SK-N-SH (cell line): ENCODE measurements around the gene MAPK6. TPM values are rescaled to one million over a fixed set of nuclear protein-coding genes. Genes with fewer than 3 reads are reported as not detected.
"Not testable (repeated sequence)": the region's sequence is repeated elsewhere in the genome, so short reads cannot be mapped to it uniquely, and the experiment has no call there.

Experiments
- CTCF ChIA-PET: fragments of 300-600, 350-600 bp; formaldehyde crosslinking; extraction: SDS; loops from one replicate; lab custom pipeline; 2021; lab: Yijun Ruan, JAX
- POLR2A ChIA-PET: fragments of 350-600 bp; sonication (Branson Sonifier 250); formaldehyde crosslinking; extraction: SDS; loops from one replicate; lab custom pipeline; 2020; ENCODE audit warnings: antibody characterized with exemption, inconsistent platforms; lab: Yijun Ruan, JAX
- DNase-seq: peaks from one replicate; pipeline ENCODE4 v3.0.0; 2012
- H2AFZ ChIP-seq: fragments of 200-600 bp; sonication (generic); 2 replicates; pipeline ENCODE4 v1.8.1; 2016; ENCODE audit warnings: antibody characterized with exemption, mild to moderate bottlenecking, low read depth
- H3F3A ChIP-seq: fragments of 200-600 bp; sonication (generic); replicated peaks from 2 replicates; pipeline ENCODE3; 2016; ENCODE audit warnings: antibody characterized with exemption, mild to moderate bottlenecking; ENCODE audit not compliant: insufficient read depth
- H3K27ac ChIP-seq, 2 experiments: fragments of 200-500 bp in 1 of 2; fragments of 200-600 bp in 1 of 2; sonication (Bioruptor generic) in 1 of 2; sonication (generic), shearing (Covaris generic) in 1 of 2; 2 replicates each; pipeline versions ENCODE4 v1.5.1 to v1.6.1; 2014 to 2016; ENCODE audit warnings: low read depth in 2 of 2, inconsistent platforms in 1 of 2, low read length in 1 of 2, mild to moderate bottlenecking in 1 of 2, mixed read lengths in 1 of 2
- H3K27me3 ChIP-seq: fragments of 200-600 bp; sonication (generic), shearing (Covaris generic); 2 replicates; pipeline ENCODE4 v1.6.1; 2016; ENCODE audit warnings: mixed run types; ENCODE audit not compliant: insufficient read depth
- H3K36me3 ChIP-seq, 2 experiments: fragments of 200-500 bp in 1 of 2; fragments of 200-600 bp in 1 of 2; sonication (Bioruptor generic) in 1 of 2; sonication (generic) in 1 of 2; replicated peaks in 1 of 2; 2 replicates each; pipeline versions ENCODE3 to v1.5.1; 2014 to 2016; ENCODE audit warnings: low read length in 1 of 2, mild to moderate bottlenecking in 1 of 2; ENCODE audit not compliant: insufficient read depth in 2 of 2, control insufficient read depth in 1 of 2
- H3K4me1 ChIP-seq, 2 experiments: fragments of 200-500 bp in 1 of 2; fragments of 200-600 bp in 1 of 2; sonication (Bioruptor generic) in 1 of 2; sonication (generic), shearing (Covaris generic) in 1 of 2; 2 replicates each; pipeline versions ENCODE4 v1.5.1 to v1.6.1; 2014 to 2016; ENCODE audit warnings: low read depth in 1 of 2, low read length in 1 of 2, mixed run types in 1 of 2; ENCODE audit not compliant: insufficient read depth in 2 of 2, control insufficient read depth in 1 of 2
- H3K4me2 ChIP-seq: fragments of 200-600 bp; sonication (generic), shearing (Covaris generic); 2 replicates; pipeline ENCODE4 v1.6.1; 2017; ENCODE audit warnings: mixed run types
- H3K4me3 ChIP-seq, 2 experiments: fragments of 200-500 bp in 1 of 2; fragments of 200-600 bp in 1 of 2; sonication (Bioruptor generic) in 1 of 2; sonication (generic), shearing (Covaris generic) in 1 of 2; 2 replicates each; pipeline versions ENCODE4 v1.5.1 to v1.8.1; 2014 to 2016; ENCODE audit warnings: low read depth in 2 of 2, inconsistent platforms in 1 of 2, low read length in 1 of 2, mild to moderate bottlenecking in 1 of 2, mixed read lengths in 1 of 2, moderate library complexity in 1 of 2
- H3K79me2 ChIP-seq: fragments of 200-600 bp; sonication (generic); 2 replicates; pipeline ENCODE4 v1.8.1; 2017; ENCODE audit warnings: mild to moderate bottlenecking; ENCODE audit not compliant: insufficient read depth
- H3K9ac ChIP-seq: fragments of 200-600 bp; sonication (generic); 2 replicates; pipeline ENCODE4 v1.6.1; 2017; ENCODE audit warnings: mixed run types
- H3K9me2 ChIP-seq: fragments of 200-600 bp; sonication (generic); 2 replicates; pipeline ENCODE4 v1.6.1; 2017; ENCODE audit warnings: mixed run types
- H3K9me3 ChIP-seq: fragments of 200-600 bp; sonication (generic); 2 replicates; pipeline ENCODE4 v1.6.1; 2017; ENCODE audit warnings: mixed run types, mild to moderate bottlenecking, moderate library complexity
- H4K20me1 ChIP-seq: fragments of 200-600 bp; sonication (generic); 2 replicates; pipeline ENCODE4 v1.6.1; 2017; ENCODE audit warnings: mild to moderate bottlenecking, mixed run types; ENCODE audit not compliant: insufficient read depth
- CHD2 ChIP-seq: fragments of 150-350 bp; IDR thresholded peaks from 2 replicates; pipeline ENCODE4 v1.6.1; 2018; ENCODE audit warnings: low read length; ENCODE audit not compliant: partially characterized antibody
- EP300 ChIP-seq, 2 experiments: IDR thresholded peaks; 2 replicates each; pipeline versions ENCODE4 v1.4.0 to v1.6.1; 2012; ENCODE audit warnings: borderline replicate concordance in 1 of 2, low read depth in 1 of 2, low read length in 1 of 2
- EZH2phosphoT487 ChIP-seq: fragments of 200-600 bp; sonication (generic); IDR thresholded peaks from 2 replicates; pipeline ENCODE4 v1.6.1; 2017; ENCODE audit warnings: low read depth, mixed run types, mild to moderate bottlenecking, antibody characterized with exemption, moderate library complexity, borderline replicate concordance
- FOSL2 ChIP-seq: IDR thresholded peaks from 2 replicates; pipeline ENCODE4 v1.4.0; 2012; ENCODE audit warnings: low read depth, mild to moderate bottlenecking, moderate library complexity, borderline replicate concordance
- FOXJ3 ChIP-seq: sonication (generic); formaldehyde crosslinking; IDR thresholded peaks from 2 replicates; pipeline ENCODE4 v1.5.1; 2020; ENCODE audit warnings: mild to moderate bottlenecking, missing genetic modification reagents
- GABPA ChIP-seq: IDR thresholded peaks from 2 replicates; pipeline ENCODE4 v1.4.0; 2012; ENCODE audit warnings: low read depth, mild to moderate bottlenecking
- GATA2 ChIP-seq: sonication (generic); formaldehyde crosslinking; IDR thresholded peaks from 2 replicates; pipeline ENCODE4 v1.5.0; 2020; ENCODE audit warnings: mild to moderate bottlenecking, missing genetic modification reagents
- NFIC ChIP-seq: IDR thresholded peaks from 2 replicates; pipeline ENCODE4 v1.4.0; 2012; ENCODE audit warnings: borderline replicate concordance
- NRF1 ChIP-seq: IDR thresholded peaks from 2 replicates; pipeline ENCODE4 v1.6.1; 2012; ENCODE audit warnings: low read depth, mild to moderate bottlenecking, low read length
- POLR2AphosphoS5 ChIP-seq: IDR thresholded peaks from 2 replicates; pipeline ENCODE4 v1.6.1; 2012; ENCODE audit warnings: low read depth, low read length
- RAD21 ChIP-seq: IDR thresholded peaks from 2 replicates; pipeline ENCODE4 v1.6.1; 2012; ENCODE audit warnings: mild to moderate bottlenecking, low read length
- RFX5 ChIP-seq: IDR thresholded peaks from 2 replicates; pipeline ENCODE4 v1.6.1; 2012; ENCODE audit warnings: mild to moderate bottlenecking, improper control_type of control experiment, low read length
- RXRA ChIP-seq: IDR thresholded peaks from 2 replicates; pipeline ENCODE4 v1.4.0; 2012; ENCODE audit warnings: low read depth, mild to moderate bottlenecking, borderline replicate concordance
- SIN3A ChIP-seq: IDR thresholded peaks from 2 replicates; pipeline ENCODE4 v1.6.1; 2012; ENCODE audit warnings: low read depth, mild to moderate bottlenecking, low read length, moderate library complexity, borderline replicate concordance
- TAF1 ChIP-seq: IDR thresholded peaks from 2 replicates; pipeline ENCODE4 v1.6.1; 2012; ENCODE audit warnings: low read depth, mild to moderate bottlenecking, low read length, moderate library complexity, borderline replicate concordance
- TCF12 ChIP-seq: IDR thresholded peaks from 2 replicates; pipeline ENCODE4 v1.4.0; 2012
- TEAD4 ChIP-seq: IDR thresholded peaks from 2 replicates; pipeline ENCODE4 v1.4.0; 2012; ENCODE audit warnings: mild to moderate bottlenecking, borderline replicate concordance; ENCODE audit not compliant: insufficient read depth
- WGBS: methylation state at CpG from one replicate; pipeline ENCODE4 v1.1.6; 2017; ENCODE audit warnings: low lambda C conversion rate; 5-methylcytosine and 5-hydroxymethylcytosine counted together
- polyA plus RNA-seq, 3 experiments: library from polyadenylated mRNA; depleted of rRNA; stranded (reverse); fragments of >200 nt; gene quantifications; 2 replicates each; pipeline ENCODE4 v1.2.3, GENCODE V29; 2012
- TF ChIP-seq, protein P1 (sequence below): fragments of 200-600 bp; sonication (generic); IDR thresholded peaks from 2 replicates; pipeline ENCODE4 v1.6.1; 2017; ENCODE audit warnings: antibody characterized with exemption, mild to moderate bottlenecking, moderate library complexity
- TF ChIP-seq, protein P2 (sequence below): IDR thresholded peaks from 2 replicates; pipeline ENCODE4; 2012

Gene MAPK6
- polyA plus RNA-seq, 1 of the 3 experiments (the other 2 are of a cell fraction) = 16.9 TPM

DNA sequence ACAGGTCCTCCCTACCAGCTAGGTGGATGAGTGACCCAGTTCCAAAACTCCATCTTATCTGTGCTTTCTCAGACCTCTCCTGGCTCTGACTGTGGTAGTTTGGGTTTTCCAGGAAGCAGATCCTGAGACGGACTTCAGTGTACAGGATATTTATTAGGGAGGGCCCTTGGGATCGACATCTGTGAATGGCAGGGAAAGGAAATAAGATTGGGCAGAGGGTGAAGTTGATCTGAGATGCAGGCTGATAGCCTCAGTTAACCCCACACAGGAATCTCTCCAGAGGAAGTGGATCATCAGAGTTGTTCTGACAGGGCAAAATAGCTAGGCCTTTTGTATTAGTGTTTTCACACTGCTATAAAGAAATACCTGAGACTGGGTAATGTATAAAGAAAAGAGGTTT lies 16.7 kb upstream of the MAPK6 start:
- Histone ChIP-seq H3K4me2 (no peak overlapping the region), H3F3A (no peaks in the 10 kb centered on the region), H3K27me3 (no peaks in the 10 kb centered on the region), H2AFZ (no peak overlapping the region)
- TF ChIP-seq TEAD4 (no peak), GABPA (no peak), RXRA (no peak)
- TF ChIP-seq, protein P1, sequence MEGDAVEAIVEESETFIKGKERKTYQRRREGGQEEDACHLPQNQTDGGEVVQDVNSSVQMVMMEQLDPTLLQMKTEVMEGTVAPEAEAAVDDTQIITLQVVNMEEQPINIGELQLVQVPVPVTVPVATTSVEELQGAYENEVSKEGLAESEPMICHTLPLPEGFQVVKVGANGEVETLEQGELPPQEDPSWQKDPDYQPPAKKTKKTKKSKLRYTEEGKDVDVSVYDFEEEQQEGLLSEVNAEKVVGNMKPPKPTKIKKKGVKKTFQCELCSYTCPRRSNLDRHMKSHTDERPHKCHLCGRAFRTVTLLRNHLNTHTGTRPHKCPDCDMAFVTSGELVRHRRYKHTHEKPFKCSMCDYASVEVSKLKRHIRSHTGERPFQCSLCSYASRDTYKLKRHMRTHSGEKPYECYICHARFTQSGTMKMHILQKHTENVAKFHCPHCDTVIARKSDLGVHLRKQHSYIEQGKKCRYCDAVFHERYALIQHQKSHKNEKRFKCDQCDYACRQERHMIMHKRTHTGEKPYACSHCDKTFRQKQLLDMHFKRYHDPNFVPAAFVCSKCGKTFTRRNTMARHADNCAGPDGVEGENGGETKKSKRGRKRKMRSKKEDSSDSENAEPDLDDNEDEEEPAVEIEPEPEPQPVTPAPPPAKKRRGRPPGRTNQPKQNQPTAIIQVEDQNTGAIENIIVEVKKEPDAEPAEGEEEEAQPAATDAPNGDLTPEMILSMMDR = no peak
- TF ChIP-seq, all 33 proteins: peak for 0
- POLR2A ChIA-PET = no interaction called here
- CTCF ChIA-PET = no interaction called here
- no peak for DNase-seq
- no peaks in the 10 kb centered on the region for H4K20me1 ChIP-seq
- 76% methylated on average over 2 of the region's 2 CpGs for WGBS
- H3K9me3 ChIP-seq = no peaks in the 10 kb centered on the region
- H3K4me1 ChIP-seq = peaks cover 0 to 4% of the 10 kb centered on the region in 2 experiments; a peak in 2 of 4 replicates
- H3K4me3 ChIP-seq = no peak overlapping the region
- H3K36me3 ChIP-seq = no peaks in the 10 kb centered on the region
- no peaks in the 10 kb centered on the region for H3K9me2 ChIP-seq
- no peaks in the 10 kb centered on the region for H3K79me2 ChIP-seq
- no peak overlapping the region for H3K27ac ChIP-seq
- no peak overlapping the region for H3K9ac ChIP-seq

DNA sequence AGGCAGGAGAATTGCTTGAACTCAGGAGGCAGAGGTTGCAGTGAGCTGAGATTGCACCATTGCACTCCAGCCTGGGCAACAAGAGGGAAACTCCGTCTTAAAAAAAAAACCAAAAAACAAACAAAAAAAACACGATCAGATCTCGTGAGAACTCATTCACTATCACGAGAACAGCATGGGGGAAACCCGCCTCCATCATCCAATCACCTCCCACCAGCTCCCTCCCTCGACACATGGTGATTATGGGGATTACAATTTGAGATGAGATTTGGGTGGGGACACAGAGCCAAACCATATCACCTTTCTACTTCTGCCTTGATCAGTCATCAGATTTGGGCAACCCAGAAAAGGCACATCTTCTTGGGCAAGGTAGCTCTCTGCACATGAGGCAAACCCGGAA lies 15.9 kb upstream of the MAPK6 start:
- H3K4me3 ChIP-seq, H3K27me3 ChIP-seq, DNase-seq, H2AFZ ChIP-seq, H3K9me3 ChIP-seq, H3K79me2 ChIP-seq, H3K4me2 ChIP-seq, POLR2A ChIA-PET, H3K36me3 ChIP-seq, H3K4me1 ChIP-seq, H3K9ac ChIP-seq, H3F3A ChIP-seq, H3K9me2 ChIP-seq, H4K20me1 ChIP-seq, H3K27ac ChIP-seq: not testable (repeated sequence)
- CTCF ChIA-PET = interaction anchor here (1.9 kb wide), 1 partner anchor 136 kb away, joined by 4 read pairs; no protein-coding TSS in a partner anchor
- 87% methylated on average over 7 of the region's 7 CpGs for whole genome bisulfite sequencing

DNA sequence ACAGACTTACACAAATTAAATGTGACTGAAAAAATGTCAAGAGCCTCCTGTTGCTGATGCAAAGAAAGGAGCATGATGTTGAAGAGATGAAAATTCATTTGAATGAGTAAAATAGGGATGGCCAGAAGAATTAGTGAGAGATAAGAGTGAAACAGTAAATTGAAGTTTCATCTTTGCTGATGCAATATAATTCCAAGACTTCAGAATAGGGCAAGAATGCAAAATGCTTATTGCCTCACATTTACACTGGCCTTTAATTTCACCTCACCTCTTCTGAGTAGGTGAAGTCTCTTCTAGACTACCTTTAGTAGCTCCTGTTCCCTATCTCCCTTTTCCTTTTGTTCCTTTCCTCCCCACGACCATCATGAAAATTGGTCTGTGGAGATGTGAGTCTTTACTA lies 15.3 kb upstream of the MAPK6 start:
- peaks cover 0 to 4% of the 10 kb centered on the region in 2 experiments; a peak in 2 of 4 replicates for H3K4me1 ChIP-seq
- H3K27me3 ChIP-seq = no peaks in the 10 kb centered on the region
- no peaks in the 10 kb centered on the region for H3K9me2 ChIP-seq
- no peak for DNase-seq
- no peak for TF ChIP-seq NRF1
- TF ChIP-seq POLR2AphosphoS5 = no peak
- no peak for TF ChIP-seq EZH2phosphoT487
- no peak for TF ChIP-seq RAD21
- TF ChIP-seq FOSL2 = no peak
- no peak for TF ChIP-seq CHD2
- no peak for TF ChIP-seq RFX5
- no peak for TF ChIP-seq TAF1
- no peak for TF ChIP-seq GABPA
- no peak for TF ChIP-seq NFIC
- TF ChIP-seq FOXJ3 (CRISPR knock-in tag) = no peak
- TF ChIP-seq, protein P2, sequence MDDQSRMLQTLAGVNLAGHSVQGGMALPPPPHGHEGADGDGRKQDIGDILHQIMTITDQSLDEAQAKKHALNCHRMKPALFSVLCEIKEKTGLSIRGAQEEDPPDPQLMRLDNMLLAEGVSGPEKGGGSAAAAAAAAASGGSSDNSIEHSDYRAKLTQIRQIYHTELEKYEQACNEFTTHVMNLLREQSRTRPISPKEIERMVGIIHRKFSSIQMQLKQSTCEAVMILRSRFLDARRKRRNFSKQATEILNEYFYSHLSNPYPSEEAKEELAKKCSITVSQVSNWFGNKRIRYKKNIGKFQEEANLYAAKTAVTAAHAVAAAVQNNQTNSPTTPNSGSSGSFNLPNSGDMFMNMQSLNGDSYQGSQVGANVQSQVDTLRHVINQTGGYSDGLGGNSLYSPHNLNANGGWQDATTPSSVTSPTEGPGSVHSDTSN = no peak
- no peak for TF ChIP-seq EP300 (IDR thresholded peaks at IDR 0.05; ENCODE audit: borderline replicate concordance in 1 of 2, low read depth in 1 of 2, low read length in 1 of 2)
- no peak for TF ChIP-seq TCF12
- no peak for TF ChIP-seq TEAD4
- no peak for TF ChIP-seq GATA2
- no peak for TF ChIP-seq SIN3A
- TF ChIP-seq, all 33 proteins: peak for 0
- no peaks in the 10 kb centered on the region for H3K9me3 ChIP-seq
- H2AFZ ChIP-seq = no peak overlapping the region
- H3K4me3 ChIP-seq = no peak overlapping the region
- no peak overlapping the region for H3K9ac ChIP-seq
- ChIA-PET POLR2A (no interaction called here), CTCF (interaction anchor here (1.9 kb wide), 1 partner anchor 135 kb away, joined by 4 read pairs; no protein-coding TSS in a partner anchor)
- H3F3A ChIP-seq = no peaks in the 10 kb centered on the region
- no peaks in the 10 kb centered on the region for H4K20me1 ChIP-seq
- WGBS = 76% methylated on average over 1 of the region's 1 CpG
- no peaks in the 10 kb centered on the region for H3K36me3 ChIP-seq
- H3K79me2 ChIP-seq = no peaks in the 10 kb centered on the region
- H3K4me2 ChIP-seq = no peak overlapping the region
- no peak overlapping the region for H3K27ac ChIP-seq
